ENCODE data around the gene LYZ. TPM values are rescaled to one million over a fixed set of nuclear protein-coding genes. Genes with fewer than 3 reads are reported as not detected.

LYZ gene
- total RNA-seq, 1 donor from 2014 or later: 39.9 TPM

- ATAC-seq (ENCODE audit: poor library complexity) (no peak), DNase-seq (no peak)
- intact Hi-C loops (cut with DNase I): no loop called here
Observed at GRCh38 chr12:69337311-69338090, 10.7 kb upstream of the LYZ start.

DNA sequence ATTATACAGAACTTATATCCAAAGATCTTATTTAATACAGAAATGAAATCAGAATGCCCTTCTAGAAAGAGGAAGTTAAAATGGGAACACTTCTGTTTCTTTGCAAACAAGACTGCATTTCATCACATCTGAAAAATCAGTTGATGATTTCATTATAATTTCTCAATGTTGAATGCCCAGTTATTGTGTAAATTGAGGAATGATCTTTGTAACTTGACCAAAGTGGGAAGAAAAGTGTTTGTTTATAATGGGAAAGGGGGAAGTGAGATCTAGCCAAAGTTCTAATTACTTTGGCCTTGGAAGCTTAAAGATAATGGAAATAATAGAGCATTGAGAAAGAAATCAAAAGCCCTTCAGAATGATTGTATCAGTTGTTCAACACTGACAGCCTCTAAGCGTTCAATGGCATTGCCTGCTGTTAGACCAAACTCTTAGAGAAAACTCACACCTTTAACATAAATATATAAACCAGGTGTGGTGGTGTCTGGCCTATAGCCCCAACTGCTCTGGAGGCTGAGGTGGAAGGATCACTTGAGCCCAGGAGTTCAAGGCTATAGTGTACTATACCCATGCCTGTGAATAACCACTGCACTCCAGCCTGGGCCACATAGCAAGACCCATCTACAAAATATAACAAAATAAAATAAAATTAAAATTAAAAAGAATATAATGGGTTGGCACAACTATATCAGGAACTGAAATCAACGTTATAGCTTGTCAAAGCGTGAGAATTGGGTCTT is 9.9 kb upstream of the LYZ start:
- intact Hi-C loops (cut with DNase I): no loop called here
- ATAC-seq (ENCODE audit: poor library complexity): peak; percentile 39
- no peak for DNase-seq

DNA sequence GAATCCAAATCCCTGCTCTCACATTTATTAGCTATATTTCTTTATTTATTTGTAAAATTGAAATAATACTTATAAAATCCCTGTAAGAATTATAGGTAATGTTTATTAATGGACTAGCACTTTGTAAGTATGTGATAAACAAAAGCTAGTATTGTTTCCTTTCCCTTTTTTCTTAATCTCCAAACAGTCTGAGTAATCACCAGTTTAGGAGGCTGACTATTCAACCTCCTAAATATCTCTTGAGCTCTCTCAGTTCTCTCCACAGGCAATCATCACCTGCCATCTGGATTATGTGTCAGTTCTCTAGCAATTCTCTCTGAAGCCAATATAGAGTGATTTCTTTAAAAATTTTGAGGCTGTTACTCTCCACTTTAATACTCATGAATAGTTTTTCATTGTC is 9.2 kb upstream of the LYZ start:
- ATAC-seq (ENCODE audit: poor library complexity) (no peak), DNase-seq (no peak)
- intact Hi-C loops (cut with DNase I): no loop called here

- intact Hi-C loops (cut with DNase I): no loop called here
- no peak for ATAC-seq (ENCODE audit: poor library complexity)
- no peak for DNase-seq
Observed at GRCh38 chr12:69339999-69340398, 8.2 kb upstream of the LYZ start.

DNA sequence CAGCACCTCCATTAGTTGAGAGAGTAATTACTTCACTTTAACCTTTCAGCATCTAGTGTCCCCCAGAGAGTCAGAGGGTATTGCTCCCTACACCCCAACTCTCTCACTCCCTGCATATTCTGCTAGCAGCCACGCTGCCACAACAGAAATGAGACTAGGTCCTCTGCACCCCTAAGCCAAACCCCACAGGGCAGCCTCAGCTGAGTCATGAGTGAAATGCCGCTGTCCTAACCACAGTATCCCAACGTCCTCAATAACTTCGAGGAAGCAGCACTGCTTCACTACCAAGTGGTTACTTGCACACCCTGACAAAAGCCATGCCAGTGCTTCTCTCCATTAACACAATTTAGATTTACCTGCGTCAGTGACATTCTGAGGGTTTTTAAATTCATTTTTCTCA is 6.9 kb upstream of the LYZ start:
- DNase-seq (no peak), ATAC-seq (ENCODE audit: poor library complexity) (peak; percentile 56)

DNA sequence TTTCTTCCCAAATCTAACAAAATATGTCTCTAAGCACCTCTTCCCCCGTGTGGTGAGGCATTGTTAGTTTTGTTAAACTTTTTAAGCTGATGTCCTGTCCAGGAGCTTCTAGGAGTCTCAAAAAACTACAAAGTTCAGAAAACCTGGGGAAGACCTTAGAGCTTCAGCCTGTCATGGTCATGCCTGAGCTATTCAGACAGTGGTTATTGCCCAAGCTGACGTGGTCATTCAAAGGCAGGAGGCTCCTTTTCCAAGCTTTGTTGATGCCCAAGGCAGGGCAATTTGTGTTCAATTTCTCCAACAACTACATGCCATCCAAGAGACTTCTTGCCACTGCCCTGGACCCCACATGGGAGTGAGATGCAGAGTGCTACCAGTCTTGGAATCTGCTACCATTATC is 5.8 kb upstream of the LYZ start:
- ATAC-seq (ENCODE audit: poor library complexity): no peak
- intact Hi-C loops (cut with DNase I): no loop called here

More for the DNA sequence above, 6.9 kb upstream of the LYZ start:
- intact Hi-C loops (cut with DNase I): no loop called here

DNA sequence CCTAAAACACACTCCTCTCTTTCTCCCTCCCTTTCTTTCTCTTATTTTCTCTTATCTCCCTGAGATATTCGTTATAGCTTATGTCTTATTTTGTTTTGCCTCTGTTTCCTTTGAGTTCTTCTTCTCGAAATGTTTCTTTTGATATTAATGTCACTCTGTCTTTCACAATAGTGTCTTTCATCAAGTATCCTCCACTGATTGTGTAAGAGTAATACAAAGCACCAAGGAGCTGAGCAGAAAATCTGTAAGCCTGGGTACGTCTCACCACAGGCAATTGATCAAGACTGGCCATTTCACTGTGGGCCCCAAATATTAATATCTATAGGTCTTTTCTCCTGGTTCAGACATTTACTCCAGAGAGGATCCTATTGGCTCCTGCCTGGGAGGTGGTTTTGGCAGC is 4.8 kb upstream of the LYZ start:
- ATAC-seq (ENCODE audit: poor library complexity) (no peak), DNase-seq (no peak)
- intact Hi-C loops (cut with DNase I): no loop called here

More for the DNA sequence above, 5.8 kb upstream of the LYZ start:
- no peak for DNase-seq

DNA sequence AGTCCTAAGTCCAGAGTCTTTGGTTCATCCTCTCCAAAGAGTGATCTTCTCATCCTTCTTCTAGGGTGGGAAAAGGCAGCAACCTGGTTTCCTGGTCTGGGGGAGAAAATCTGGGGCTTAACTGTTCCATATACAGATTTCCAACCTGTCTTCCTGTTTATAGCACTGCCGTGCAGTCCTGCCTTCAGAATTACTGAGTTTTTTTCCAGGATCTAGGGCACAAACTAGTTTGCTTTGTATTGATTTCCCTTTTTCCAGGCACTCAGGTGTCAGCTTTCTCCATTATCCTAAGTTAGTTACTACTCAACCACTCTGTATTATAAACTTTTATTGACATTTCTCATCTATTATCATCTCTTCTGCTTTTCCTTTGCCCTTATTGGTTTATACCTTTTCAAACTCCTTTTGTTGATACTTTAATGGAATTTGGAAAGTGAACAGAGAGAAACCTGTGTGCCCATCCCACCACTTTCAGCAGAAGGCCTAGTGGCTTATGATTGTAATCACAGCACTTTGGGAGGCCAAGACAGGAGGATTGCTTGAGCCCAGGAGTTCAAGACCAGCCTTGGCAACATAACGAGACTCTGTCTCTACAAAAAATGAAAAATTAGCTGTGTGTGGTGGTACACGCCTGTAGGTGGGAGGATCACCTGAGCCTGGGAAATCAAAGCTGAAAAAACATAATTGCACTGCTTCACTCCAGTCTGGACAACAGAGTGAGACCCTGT is 4.1 kb upstream of the LYZ start:
- ATAC-seq (ENCODE audit: poor library complexity): no peak
- no peak for DNase-seq
- intact Hi-C loops (cut with DNase I): no loop called here

DNA sequence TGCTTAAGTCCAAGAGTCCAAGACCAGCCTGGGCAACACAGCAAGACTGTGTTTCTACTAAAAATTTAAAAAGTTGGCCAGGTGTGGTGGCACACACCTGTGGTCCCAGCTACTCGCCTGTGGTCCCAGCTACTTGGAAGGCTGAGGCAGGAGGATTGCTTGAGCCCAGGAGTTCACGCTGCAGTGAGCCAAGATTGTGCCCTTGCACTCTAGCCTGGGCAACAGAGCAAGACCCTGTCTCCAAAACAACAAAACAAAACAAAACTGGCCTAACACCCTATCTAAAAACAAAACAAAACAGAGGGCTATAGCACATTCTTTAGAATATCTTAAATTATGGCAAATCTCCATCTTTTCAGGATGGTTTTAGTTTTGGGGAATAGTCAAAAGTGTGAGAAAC is 3.1 kb upstream of the LYZ start:
- no peak for ATAC-seq (ENCODE audit: poor library complexity)
- intact Hi-C loops (cut with DNase I): no loop called here
- no peak for DNase-seq

GRCh38 chr12:69345742-69346141 is 2.4 kb upstream of the LYZ start:
- intact Hi-C loops (cut with DNase I): no loop called here
- no peak for ATAC-seq (ENCODE audit: poor library complexity)
- DNase-seq: no peak

DNA sequence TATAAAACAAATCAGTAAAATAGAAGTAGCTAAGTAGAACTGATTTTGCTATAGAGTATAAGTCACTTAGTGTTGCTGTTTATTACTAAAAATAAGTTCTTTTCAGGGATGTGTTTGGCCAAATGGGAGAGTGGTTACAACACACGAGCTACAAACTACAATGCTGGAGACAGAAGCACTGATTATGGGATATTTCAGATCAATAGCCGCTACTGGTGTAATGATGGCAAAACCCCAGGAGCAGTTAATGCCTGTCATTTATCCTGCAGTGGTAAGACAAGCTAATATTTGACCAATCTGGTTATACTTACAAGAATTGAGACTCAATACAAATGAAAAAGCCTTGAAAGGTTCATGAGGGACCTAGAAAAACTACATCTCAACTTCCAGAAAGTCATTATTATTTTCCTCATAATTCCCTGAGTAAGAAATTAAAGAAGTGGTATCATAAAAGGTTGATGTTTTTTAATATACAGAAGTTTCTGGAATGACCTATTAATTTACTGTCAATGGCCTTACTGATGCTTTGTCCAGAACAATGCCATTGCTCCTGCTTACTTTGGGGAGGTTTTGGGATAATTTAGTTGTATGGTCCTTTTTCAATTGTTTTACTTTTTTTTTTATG is 1.9 kb downstream of the LYZ start:
- ATAC-seq (ENCODE audit: poor library complexity) (no peak), DNase-seq (no peak)
- intact Hi-C loops (cut with DNase I): no loop called here

- DNase-seq: no peak
- intact Hi-C loops (cut with DNase I): no loop called here
- no peak for ATAC-seq (ENCODE audit: poor library complexity)
Observed at GRCh38 chr12:69350777-69351176, 2.6 kb downstream of the LYZ start.

GRCh38 chr12:69351462-69352236 is 3.5 kb downstream of the LYZ start:
- DNase-seq (no peak), ATAC-seq (ENCODE audit: poor library complexity) (no peak)
- intact Hi-C loops (cut with DNase I): no loop called here

DNA sequence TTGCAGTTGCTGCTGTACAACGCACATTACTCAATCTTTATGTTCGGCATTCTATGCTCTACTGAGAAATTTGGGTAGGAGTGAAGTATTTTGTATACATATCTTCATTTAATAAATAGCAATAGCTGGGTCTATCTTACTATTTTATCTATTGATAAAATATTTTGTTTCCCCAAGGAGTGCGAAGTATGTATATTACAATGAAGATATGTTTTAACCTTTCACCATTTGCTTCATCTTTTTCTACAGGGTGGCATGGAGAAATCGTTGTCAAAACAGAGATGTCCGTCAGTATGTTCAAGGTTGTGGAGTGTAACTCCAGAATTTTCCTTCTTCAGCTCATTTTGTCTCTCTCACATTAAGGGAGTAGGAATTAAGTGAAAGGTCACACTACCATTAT is 4.7 kb downstream of the LYZ start:
- DNase-seq: no peak
- no peak for ATAC-seq (ENCODE audit: poor library complexity)
- intact Hi-C loops (cut with DNase I): no loop called here

DNA sequence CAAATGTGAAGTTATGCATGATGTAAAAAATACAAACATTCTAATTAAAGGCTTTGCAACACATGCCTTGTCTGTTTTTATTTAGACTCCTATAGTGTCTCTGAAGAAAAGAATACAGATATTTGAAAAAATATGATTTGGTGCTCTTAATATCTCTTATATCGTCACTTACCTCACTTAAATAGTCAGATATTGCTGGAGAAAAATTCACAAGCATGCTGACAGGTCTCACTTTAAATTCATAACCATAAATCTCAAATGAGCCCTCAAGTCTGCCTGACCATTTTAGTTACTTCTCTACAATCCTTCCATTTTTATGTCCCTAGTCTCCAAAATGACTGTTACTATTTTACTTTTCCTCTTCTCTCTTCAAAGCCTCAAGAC is 6.0 kb downstream of the LYZ start:
- intact Hi-C loops (cut with DNase I): no loop called here

DNA sequence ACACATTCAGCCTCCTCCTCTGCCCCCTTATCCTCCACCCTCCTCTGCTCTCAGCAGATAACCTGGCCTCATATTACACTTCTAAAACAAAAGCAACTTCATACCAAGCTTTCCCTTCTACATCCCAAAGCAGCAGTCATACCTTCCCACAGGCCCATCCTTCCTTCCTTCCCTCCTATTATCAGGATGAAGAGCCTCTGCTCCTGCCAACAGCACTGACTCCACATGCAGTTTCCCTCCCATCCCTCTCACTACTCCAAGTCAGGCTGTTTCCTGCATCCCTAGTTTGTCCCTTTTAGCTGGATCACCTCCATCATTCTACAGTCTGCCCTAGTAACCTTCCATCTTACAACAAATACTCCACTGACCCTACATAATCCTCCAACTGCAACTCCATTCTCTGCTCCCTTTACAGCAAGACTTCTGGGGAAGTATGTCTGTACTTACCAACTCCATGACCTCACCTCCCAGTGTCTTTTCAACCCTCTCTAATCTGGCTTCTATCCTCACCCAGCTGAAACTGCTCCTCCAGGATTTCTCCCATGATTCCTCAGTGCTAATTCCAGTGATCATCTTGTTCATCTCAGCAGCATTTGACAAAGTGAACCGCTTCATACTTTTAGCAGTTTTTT is 6.5 kb downstream of the LYZ start:
- ATAC-seq (ENCODE audit: poor library complexity) (no peak), DNase-seq (no peak)
- intact Hi-C loops (cut with DNase I): no loop called here

More for the DNA sequence above, 6.0 kb downstream of the LYZ start:
- no peak for ATAC-seq (ENCODE audit: poor library complexity)
- no peak for DNase-seq

DNA sequence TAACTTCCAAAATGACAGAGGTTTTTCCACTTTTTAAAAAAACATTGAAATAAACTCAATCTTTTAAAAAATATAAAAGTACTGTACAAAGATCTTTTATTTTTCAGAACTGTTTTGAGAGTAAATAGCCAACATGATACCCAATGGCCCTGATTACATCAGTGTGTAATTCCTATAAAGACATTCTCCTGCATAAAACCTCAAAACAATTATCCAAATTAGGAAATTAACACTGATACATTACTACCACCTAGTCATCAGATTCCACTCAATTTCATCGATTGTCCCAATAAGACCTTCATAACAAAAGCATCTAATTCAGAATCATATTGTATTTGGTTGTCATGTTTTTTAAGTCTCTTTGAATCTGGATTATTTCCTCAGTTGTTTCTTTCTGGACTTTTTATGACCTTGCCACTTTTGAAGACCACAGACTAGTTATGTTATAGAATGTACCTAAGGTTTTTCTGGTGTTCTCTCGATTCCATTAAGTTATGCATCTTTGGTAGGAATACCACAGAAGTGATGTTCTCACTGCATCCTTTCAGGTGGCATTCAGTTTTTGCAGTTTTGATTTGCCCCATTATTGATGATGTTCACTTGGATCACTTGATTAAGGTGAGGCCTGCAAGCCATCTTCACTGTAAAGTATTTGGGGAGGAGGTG is 7.3 kb downstream of the LYZ start:
- DNase-seq: no peak
- ATAC-seq (ENCODE audit: poor library complexity): no peak
- intact Hi-C loops (cut with DNase I): no loop called here

All from Right ventricle myocardium superior (tissue), 1 donor.